Endothelial cell of umbilical vein (primary cell): ENCODE data around the gene SHISA8. TPM values are rescaled to one million over a fixed set of nuclear protein-coding genes. Genes with fewer than 3 reads are reported as not detected.

Experiments
- BruUV-seq: library from RNA; stranded (reverse); fragments of 400-500 nt; replicated peaks from 2 replicates; lab custom pipeline; 2021; lab: Mats Ljungman, UMichigan
- CTCF ChIA-PET: fragments of 300-600, 350-600 bp; sonication (Branson Sonifier 250); formaldehyde crosslinking; loops from one replicate; lab custom pipeline; 2021; ENCODE audit warnings: antibody characterized with exemption, inconsistent platforms; lab: Charles Lee
- POLR2A ChIA-PET: fragments of 300-600, 350-600 bp; sonication (Branson Sonifier 250); formaldehyde crosslinking; loops from one replicate; lab custom pipeline; 2021; ENCODE audit warnings: antibody characterized with exemption, inconsistent platforms; lab: Charles Lee
- DNase-seq: peaks from one replicate; pipeline ENCODE4 v3.0.0-alpha.2; 2011; ENCODE audit warnings: low read depth, low spot score
- FAIRE-seq: peaks from 2 replicates; lab custom pipeline; 2011; peaks lifted over from hg19 to GRCh38; lab: Jason Lieb, UNC
- H2AFZ ChIP-seq: 2 replicates; pipeline ENCODE4 v1.6.0; 2012; ENCODE audit warnings: low read depth, low read length, control low read depth, inconsistent platforms
- H3K27ac ChIP-seq: 2 replicates; pipeline ENCODE4 v1.5.1; 2011; ENCODE audit warnings: low read depth, mild to moderate bottlenecking, control low read depth, low read length, moderate library complexity; ENCODE audit not compliant: insufficient read depth
- H3K27me3 ChIP-seq, 2 experiments: 2 replicates each; pipeline versions ENCODE4 v1.6.0 to v1.6.1; 2011; ENCODE audit warnings: low read length in 2 of 2, mixed read lengths in 1 of 2; ENCODE audit not compliant: control insufficient read depth in 2 of 2, insufficient read depth in 2 of 2
- H3K36me3 ChIP-seq, 2 experiments: 2 replicates in 1 of 2; 3 replicates in 1 of 2; pipeline ENCODE4 v1.5.1; 2011; ENCODE audit warnings: low read length in 2 of 2, mild to moderate bottlenecking in 1 of 2, moderate library complexity in 1 of 2; ENCODE audit not compliant: control insufficient read depth in 2 of 2, insufficient read depth in 2 of 2; ENCODE audit errors: extremely low read depth in 1 of 2
- H3K4me1 ChIP-seq: 3 replicates; pipeline ENCODE4 v1.5.1; 2011; ENCODE audit warnings: mild to moderate bottlenecking, low read length; ENCODE audit not compliant: control insufficient read depth, insufficient read depth; ENCODE audit errors: extremely low read depth
- H3K4me2 ChIP-seq: 2 replicates; pipeline ENCODE4 v1.6.1; 2011; ENCODE audit warnings: low read length, control low read depth, mixed read lengths; ENCODE audit not compliant: insufficient read depth
- H3K4me3 ChIP-seq, 3 experiments: fragments of 200-600 bp in 1 of 3; sonication (generic), shearing (Covaris generic) in 1 of 3; replicated peaks in 1 of 3; 2 replicates each; pipeline ENCODE4 v1.5.1; 2011 to 2016; ENCODE audit warnings: control low read depth in 3 of 3, low read length in 3 of 3, mild to moderate bottlenecking in 2 of 3, inconsistent platforms in 1 of 3, low read depth in 1 of 3, moderate library complexity in 1 of 3; ENCODE audit not compliant: insufficient read depth in 1 of 3
- H3K79me2 ChIP-seq: 2 replicates; pipeline ENCODE4 v1.6.0; 2012; ENCODE audit warnings: low read length, inconsistent platforms; ENCODE audit not compliant: control insufficient read depth, insufficient read depth
- H3K9ac ChIP-seq: replicated peaks from 2 replicates; pipeline ENCODE3; 2011; ENCODE audit warnings: low read length, control low read depth; ENCODE audit not compliant: insufficient read depth; ENCODE audit errors: extremely low read depth
- H3K9me1 ChIP-seq: replicated peaks from 3 replicates; pipeline ENCODE4 v1.6.0; 2011; ENCODE audit warnings: mild to moderate bottlenecking, low read length; ENCODE audit not compliant: control insufficient read depth, insufficient read depth; ENCODE audit errors: extremely low read depth
- H3K9me3 ChIP-seq: replicated peaks from 2 replicates; pipeline ENCODE4 v1.5.1; 2012; ENCODE audit warnings: low read length, inconsistent platforms; ENCODE audit not compliant: control insufficient read depth, insufficient read depth
- H4K20me1 ChIP-seq: replicated peaks from 2 replicates; pipeline ENCODE3; 2011; ENCODE audit warnings: mild to moderate bottlenecking, low read length; ENCODE audit not compliant: control insufficient read depth, insufficient read depth; ENCODE audit errors: extremely low read depth
- CTCF ChIP-seq, 2 donors: IDR thresholded peaks; 1 replicate in 1 of 2; 2 replicates in 1 of 2; pipeline ENCODE4 v1.5.1; 2011; ENCODE audit warnings: low read length in 2 of 2, mild to moderate bottlenecking in 2 of 2, moderate library complexity in 2 of 2, control low read depth in 1 of 2, inconsistent platforms in 1 of 2, low read depth in 1 of 2; ENCODE audit not compliant: insufficient read depth in 1 of 2; ENCODE audit errors: extremely low read depth in 1 of 2
- EZH2 ChIP-seq: IDR thresholded peaks from 2 replicates; pipeline ENCODE4 v1.6.1; 2012; ENCODE audit warnings: borderline replicate concordance, low read depth, mild to moderate bottlenecking, moderate library complexity, low read length, inconsistent platforms; ENCODE audit not compliant: severe bottlenecking
- FOS ChIP-seq: IDR thresholded peaks from 2 replicates; pipeline ENCODE4 v1.6.1; 2011; ENCODE audit warnings: mild to moderate bottlenecking, low read length, moderate library complexity, borderline replicate concordance; ENCODE audit not compliant: insufficient read depth
- GATA2 ChIP-seq: IDR thresholded peaks from 2 replicates; pipeline ENCODE4 v1.7.0; 2011; ENCODE audit warnings: low read depth, mild to moderate bottlenecking, moderate library complexity, mixed read lengths, low read length; ENCODE audit not compliant: insufficient read length, insufficient read depth
- JUN ChIP-seq: IDR thresholded peaks from 2 replicates; pipeline ENCODE4 v1.6.1; 2011; ENCODE audit warnings: borderline replicate concordance, low read depth; ENCODE audit not compliant: insufficient read length, insufficient read depth
- MAX ChIP-seq: IDR thresholded peaks from 2 replicates; pipeline ENCODE4 v1.6.1; 2011; ENCODE audit not compliant: insufficient read depth, insufficient read length
- MYC ChIP-seq: IDR thresholded peaks from one replicate; pipeline ENCODE4 v1.6.1; 2011; ENCODE audit warnings: mild to moderate bottlenecking, low read depth, low read length
- POLR2A ChIP-seq: IDR thresholded peaks from 2 replicates; pipeline ENCODE4 v1.6.1; 2012; ENCODE audit warnings: low read depth, mild to moderate bottlenecking, control low read depth, low read length
- POLR2AphosphoS5 ChIP-seq: IDR thresholded peaks from 2 replicates; pipeline ENCODE4 v1.6.1; 2012; ENCODE audit warnings: low read depth, mild to moderate bottlenecking, control low read depth, low read length, moderate library complexity; ENCODE audit not compliant: insufficient read depth
- dilution Hi-C: fragments of 300-500 bp; cut with MboI; formaldehyde crosslinking; loops from one replicate; pipeline ENCODE4 v1.15.0; 2019; ENCODE audit warnings: low sequenced_read_pairs; ENCODE audit not compliant: extremely low pct_ligation_motif_present
- intact Hi-C: fragments of 100-400 bp; cut with micrococcal nuclease; formaldehyde crosslinking; loops from one replicate; pipeline ENCODE4 v1.10.0; 2022
- polyA plus RNA-seq, 4 experiments: library from polyadenylated mRNA; depleted of rRNA in 3 of 4; stranded (reverse) in 3 of 4; unstranded in 1 of 4; fragments of >200 nt; gene quantifications; 2 replicates each; pipeline versions ENCODE4 v1.2.1 to v1.2.3, GENCODE V29; 2011 to 2012; ENCODE audit warnings: missing spikeins in 1 of 4
- total RNA-seq: library from RNA; stranded (reverse); gene quantifications from 2 replicates; pipeline ENCODE4 v1.2.3, GENCODE V29; 2021

The SHISA8 gene
- total and polyA plus RNA-seq, 2 donors (not counting 3 experiments of a cell fraction or from before 2014, with no cell fraction given): not detected

GRCh38 chr22:41963453-41964111, 48.7 kb upstream of the SHISA8 start:
- no peaks in the 10 kb centered on the region for H3K36me3 ChIP-seq
- intact Hi-C loops: no loop called here
- H3K4me1 ChIP-seq: peaks cover 2% of the 10 kb centered on the region
- H3K27me3 ChIP-seq: no peaks in the 10 kb centered on the region
- no peak overlapping the region for H3K4me3 ChIP-seq
- H3K79me2 ChIP-seq: no peaks in the 10 kb centered on the region
- ChIA-PET CTCF (interaction anchor here (0.6 to 5.7 kb wide), 6 partner anchors 9 to 266 kb away, joined by 3 to 83 read pairs (median 4); partner anchors contain the start of gene CENPM), POLR2A (no interaction called here)
- no peaks in the 10 kb centered on the region for H4K20me1 ChIP-seq
- H2AFZ ChIP-seq: no peak overlapping the region
- no TSS peak for BruUV-seq
- no peak overlapping the region for H3K4me2 ChIP-seq
- FAIRE-seq: no peak
- no peaks in the 10 kb centered on the region for H3K9me3 ChIP-seq
- H3K9me1 ChIP-seq: no peaks in the 10 kb centered on the region
- DNase-seq: no peak
- TF ChIP-seq POLR2A: no peak
- TF ChIP-seq MYC: no peak
- TF ChIP-seq MAX: no peak
- no peak for TF ChIP-seq GATA2
- TF ChIP-seq POLR2AphosphoS5: no peak
- no peak for TF ChIP-seq CTCF (IDR thresholded peaks at IDR 0.05; ENCODE audit: extremely low read depth in 1 of 2, insufficient read depth in 1 of 2, low read depth in 1 of 2, low read length in 2 of 2)
- TF ChIP-seq EZH2: no peak
- no peak for TF ChIP-seq FOS
- TF ChIP-seq JUN: no peak
- H3K27ac ChIP-seq: no peak overlapping the region
- H3K9ac ChIP-seq: no peak overlapping the region
- dilution Hi-C loops: no loop called here
